ENCODE data around the gene MRC1.
"Not testable (repeated sequence)": the region's sequence is repeated elsewhere in the genome, so short reads cannot be mapped to it uniquely, and the experiment has no call there.

MRC1 gene

GRCh38 chr10:17915181-17915580 is 106.0 kb downstream of the MRC1 start:
- TF ChIP-seq CTCF (IDR thresholded peaks at IDR 0.05; ENCODE audit: low read depth, low read length, missing control alignments) = no peak
- DNase-seq (ENCODE audit: low read depth) = no peak
- H3K4me3 ChIP-seq (ENCODE audit: low read depth, low read length) = no peak overlapping the region

GRCh38 chr10:17918187-17918903 is 109.2 kb downstream of the MRC1 start:
- DNase-seq (ENCODE audit: low read depth) = no peak
- H3K4me3 ChIP-seq (ENCODE audit: low read depth, low read length) = no peak overlapping the region
- TF ChIP-seq CTCF (IDR thresholded peaks at IDR 0.05; ENCODE audit: low read depth, low read length, missing control alignments) = no peak

GRCh38 chr10:17921378-17921777 is 112.2 kb downstream of the MRC1 start:
- no peak for TF ChIP-seq CTCF (IDR thresholded peaks at IDR 0.05; ENCODE audit: low read depth, low read length, missing control alignments)
- DNase-seq (ENCODE audit: low read depth) = no peak

GRCh38 chr10:17923728-17924127 is 114.6 kb downstream of the MRC1 start:
- no peak overlapping the region for H3K4me3 ChIP-seq (ENCODE audit: low read depth, low read length)
- DNase-seq (ENCODE audit: low read depth) = no peak
- no peak for TF ChIP-seq CTCF (IDR thresholded peaks at IDR 0.05; ENCODE audit: low read depth, low read length, missing control alignments)

More at GRCh38 chr10:17921378-17921777, 112.2 kb downstream of the MRC1 start:
- H3K4me3 ChIP-seq (ENCODE audit: low read depth, low read length) = no peak overlapping the region

- no peak for TF ChIP-seq CTCF (IDR thresholded peaks at IDR 0.05; ENCODE audit: low read depth, low read length, missing control alignments)
- no peak overlapping the region for H3K4me3 ChIP-seq (ENCODE audit: low read depth, low read length)
- no peak for DNase-seq (ENCODE audit: low read depth)
Observed at GRCh38 chr10:17943033-17943745, 134.0 kb downstream of the MRC1 start.

GRCh38 chr10:17950269-17950668 is 141.1 kb downstream of the MRC1 start:
- not testable (repeated sequence) for H3K4me3 ChIP-seq (ENCODE audit: low read depth, low read length); DNase-seq (ENCODE audit: low read depth)

- H3K4me3 ChIP-seq (ENCODE audit: low read depth, low read length) = no peak overlapping the region
- no peak for TF ChIP-seq CTCF (IDR thresholded peaks at IDR 0.05; ENCODE audit: low read depth, low read length, missing control alignments)
- DNase-seq (ENCODE audit: low read depth) = no peak
Observed at GRCh38 chr10:17950726-17951125, 141.6 kb downstream of the MRC1 start.
